IMR-90 (cell line): ENCODE results near the gene MAML3.

ENCODE experiments used
- POLR2A ChIP-seq: IDR thresholded peaks from 2 replicates; pipeline ENCODE4 v1.6.1; 2012; ENCODE audit warnings: mild to moderate bottlenecking, low read depth, low read length
- TF ChIP-seq, protein P1 (sequence below): conservative IDR thresholded peaks from 2 replicates; pipeline ENCODE4 v1.5.1; 2012; ENCODE audit warnings: mild to moderate bottlenecking, low read depth, low read length, improper control_type of control experiment

DNA sequence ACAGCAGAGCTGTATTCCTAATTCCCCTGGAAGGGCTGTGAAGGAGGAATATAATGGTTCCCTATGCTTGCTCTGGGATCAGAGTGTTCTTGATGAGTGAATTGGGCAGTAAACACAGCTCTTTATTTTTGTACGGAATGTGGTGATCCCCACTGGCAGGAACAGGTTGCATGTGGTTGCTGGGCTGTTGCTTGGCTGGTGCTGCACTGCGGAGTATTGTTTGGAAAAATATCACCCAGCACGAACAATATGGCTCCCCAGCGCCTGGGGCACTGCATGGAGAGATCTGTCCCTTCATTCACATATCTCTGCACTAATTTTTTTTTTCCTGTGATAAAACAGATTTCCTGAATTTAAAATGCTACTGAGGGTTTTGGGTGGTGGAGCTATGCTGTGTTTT, 368.6 kb downstream of the MAML3 start:
- TF ChIP-seq, protein P1, sequence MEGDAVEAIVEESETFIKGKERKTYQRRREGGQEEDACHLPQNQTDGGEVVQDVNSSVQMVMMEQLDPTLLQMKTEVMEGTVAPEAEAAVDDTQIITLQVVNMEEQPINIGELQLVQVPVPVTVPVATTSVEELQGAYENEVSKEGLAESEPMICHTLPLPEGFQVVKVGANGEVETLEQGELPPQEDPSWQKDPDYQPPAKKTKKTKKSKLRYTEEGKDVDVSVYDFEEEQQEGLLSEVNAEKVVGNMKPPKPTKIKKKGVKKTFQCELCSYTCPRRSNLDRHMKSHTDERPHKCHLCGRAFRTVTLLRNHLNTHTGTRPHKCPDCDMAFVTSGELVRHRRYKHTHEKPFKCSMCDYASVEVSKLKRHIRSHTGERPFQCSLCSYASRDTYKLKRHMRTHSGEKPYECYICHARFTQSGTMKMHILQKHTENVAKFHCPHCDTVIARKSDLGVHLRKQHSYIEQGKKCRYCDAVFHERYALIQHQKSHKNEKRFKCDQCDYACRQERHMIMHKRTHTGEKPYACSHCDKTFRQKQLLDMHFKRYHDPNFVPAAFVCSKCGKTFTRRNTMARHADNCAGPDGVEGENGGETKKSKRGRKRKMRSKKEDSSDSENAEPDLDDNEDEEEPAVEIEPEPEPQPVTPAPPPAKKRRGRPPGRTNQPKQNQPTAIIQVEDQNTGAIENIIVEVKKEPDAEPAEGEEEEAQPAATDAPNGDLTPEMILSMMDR, result no peak
- TF ChIP-seq POLR2A, result no peak
